Measurements from ENCODE around the gene PHLDA2.

PHLDA2 gene

GRCh38 chr11:2889362-2890273 is 39.6 kb downstream of the PHLDA2 start:
- no peaks in the 10 kb centered on the region for H3K9me3 ChIP-seq (ENCODE audit: control insufficient read depth, low read length)
- H3K4me3 ChIP-seq (ENCODE audit: insufficient read depth, low read depth, low read length), result no peak overlapping the region
- WGBS, 2 experiments, result 90 to 93% methylated on average over 16 of the region's 16 CpGs
- no peaks in the 10 kb centered on the region for H3K36me3 ChIP-seq (ENCODE audit: control insufficient read depth, insufficient read depth, low read length)
- H3K4me1 ChIP-seq (ENCODE audit: control insufficient read depth, insufficient read depth, low read length), result peaks cover 35% of the 10 kb centered on the region
- H3K27me3 ChIP-seq (ENCODE audit: control insufficient read depth, insufficient read depth, low read length, poor library complexity, severe bottlenecking), result peaks cover 31% of the 10 kb centered on the region
- H3K27ac ChIP-seq (ENCODE audit: insufficient read depth, low read depth, low read length, poor library complexity, severe bottlenecking), result no peak overlapping the region

GRCh38 chr11:2888266-2888968 is 40.8 kb downstream of the PHLDA2 start:
- H3K9me3 ChIP-seq (ENCODE audit: control insufficient read depth, low read length), result no peaks in the 10 kb centered on the region
- H3K4me3 ChIP-seq (ENCODE audit: insufficient read depth, low read depth, low read length), result no peak overlapping the region
- H3K27ac ChIP-seq (ENCODE audit: insufficient read depth, low read depth, low read length, poor library complexity, severe bottlenecking), result no peak overlapping the region
- H3K36me3 ChIP-seq (ENCODE audit: control insufficient read depth, insufficient read depth, low read length), result no peaks in the 10 kb centered on the region
- peaks cover 35% of the 10 kb centered on the region for H3K4me1 ChIP-seq (ENCODE audit: control insufficient read depth, insufficient read depth, low read length)
- H3K27me3 ChIP-seq (ENCODE audit: control insufficient read depth, insufficient read depth, low read length, poor library complexity, severe bottlenecking), result peaks cover 36% of the 10 kb centered on the region
- 35 to 37% methylated on average over 25 of the region's 25 CpGs for WGBS, 2 experiments

- H3K27ac ChIP-seq (ENCODE audit: insufficient read depth, low read depth, low read length, poor library complexity, severe bottlenecking), result no peak overlapping the region
- no peaks in the 10 kb centered on the region for H3K36me3 ChIP-seq (ENCODE audit: control insufficient read depth, insufficient read depth, low read length)
- no peak overlapping the region for H3K4me3 ChIP-seq (ENCODE audit: insufficient read depth, low read depth, low read length)
- peaks cover 43% of the 10 kb centered on the region for H3K4me1 ChIP-seq (ENCODE audit: control insufficient read depth, insufficient read depth, low read length)
- peaks cover 44% of the 10 kb centered on the region for H3K27me3 ChIP-seq (ENCODE audit: control insufficient read depth, insufficient read depth, low read length, poor library complexity, severe bottlenecking)
- no peaks in the 10 kb centered on the region for H3K9me3 ChIP-seq (ENCODE audit: control insufficient read depth, low read length)
- 71 to 76% methylated on average over 11 of the region's 11 CpGs for WGBS, 2 experiments
Observed at GRCh38 chr11:2887515-2888195, 41.6 kb downstream of the PHLDA2 start.

GRCh38 chr11:2886936-2887335 is 42.3 kb downstream of the PHLDA2 start:
- no peak overlapping the region for H3K27ac ChIP-seq (ENCODE audit: insufficient read depth, low read depth, low read length, poor library complexity, severe bottlenecking)
- 84 to 85% methylated on average over 4 to 5 of the region's 5 CpGs for WGBS, 2 experiments

GRCh38 chr11:2886191-2886894 is 42.9 kb downstream of the PHLDA2 start:
- Histone ChIP-seq H3K4me3 (ENCODE audit: insufficient read depth, low read depth, low read length) (no peak overlapping the region), H3K27ac (ENCODE audit: insufficient read depth, low read depth, low read length, poor library complexity, severe bottlenecking) (no peak overlapping the region), H3K9me3 (ENCODE audit: control insufficient read depth, low read length) (no peaks in the 10 kb centered on the region), H3K36me3 (ENCODE audit: control insufficient read depth, insufficient read depth, low read length) (no peaks in the 10 kb centered on the region), H3K4me1 (ENCODE audit: control insufficient read depth, insufficient read depth, low read length) (peaks cover 46% of the 10 kb centered on the region), H3K27me3 (ENCODE audit: control insufficient read depth, insufficient read depth, low read length, poor library complexity, severe bottlenecking) (peaks cover 48% of the 10 kb centered on the region)
- WGBS, 2 experiments, result 9 to 11% methylated on average over 49 of the region's 49 CpGs

More at GRCh38 chr11:2886936-2887335, 42.3 kb downstream of the PHLDA2 start:
- Histone ChIP-seq H3K9me3 (ENCODE audit: control insufficient read depth, low read length) (no peaks in the 10 kb centered on the region), H3K4me1 (ENCODE audit: control insufficient read depth, insufficient read depth, low read length) (peaks cover 47% of the 10 kb centered on the region), H3K27me3 (ENCODE audit: control insufficient read depth, insufficient read depth, low read length, poor library complexity, severe bottlenecking) (peaks cover 45% of the 10 kb centered on the region), H3K36me3 (ENCODE audit: control insufficient read depth, insufficient read depth, low read length) (no peaks in the 10 kb centered on the region), H3K4me3 (ENCODE audit: insufficient read depth, low read depth, low read length) (no peak overlapping the region)

GRCh38 chr11:2885678-2886081 is 43.5 kb downstream of the PHLDA2 start, which contains the start of gene CDKN1C:
Gene CDKN1C (minus strand): TSS chr11:2885775. CDS start chr11:2885456, 319 bp downstream.
- Histone ChIP-seq H3K27ac (ENCODE audit: insufficient read depth, low read depth, low read length, poor library complexity, severe bottlenecking) (peak within 1 kb of the TSS; percentile 44), H3K9me3 (ENCODE audit: control insufficient read depth, low read length) (no peaks in the 10 kb centered on the region), H3K4me3 (ENCODE audit: insufficient read depth, low read depth, low read length) (peak within 1 kb of the TSS; percentile 77), H3K4me1 (ENCODE audit: control insufficient read depth, insufficient read depth, low read length) (peaks cover 40% of the 10 kb centered on the region), H3K27me3 (ENCODE audit: control insufficient read depth, insufficient read depth, low read length, poor library complexity, severe bottlenecking) (peaks cover 48% of the 10 kb centered on the region), H3K36me3 (ENCODE audit: control insufficient read depth, insufficient read depth, low read length) (no peaks in the 10 kb centered on the region)
- WGBS, 2 experiments, result 1% methylated on average over 56 of the region's 61 CpGs

GRCh38 chr11:2885017-2885677 is 44.1 kb downstream of the PHLDA2 start:
- 1 to 2% methylated on average over 80 of the region's 80 CpGs for WGBS, 2 experiments
- Histone ChIP-seq H3K27ac (ENCODE audit: insufficient read depth, low read depth, low read length, poor library complexity, severe bottlenecking) (peak overlapping the region; percentile 44), H3K36me3 (ENCODE audit: control insufficient read depth, insufficient read depth, low read length) (no peaks in the 10 kb centered on the region), H3K4me1 (ENCODE audit: control insufficient read depth, insufficient read depth, low read length) (peaks cover 35% of the 10 kb centered on the region), H3K27me3 (ENCODE audit: control insufficient read depth, insufficient read depth, low read length, poor library complexity, severe bottlenecking) (peaks cover 48% of the 10 kb centered on the region), H3K9me3 (ENCODE audit: control insufficient read depth, low read length) (no peaks in the 10 kb centered on the region), H3K4me3 (ENCODE audit: insufficient read depth, low read depth, low read length) (peak overlapping the region; percentile 77)

GRCh38 chr11:2883979-2884815 is 45.0 kb downstream of the PHLDA2 start:
- H3K4me3 ChIP-seq (ENCODE audit: insufficient read depth, low read depth, low read length), result peak overlapping the region; percentile 77
- no peak overlapping the region for H3K27ac ChIP-seq (ENCODE audit: insufficient read depth, low read depth, low read length, poor library complexity, severe bottlenecking)
- H3K36me3 ChIP-seq (ENCODE audit: control insufficient read depth, insufficient read depth, low read length), result no peaks in the 10 kb centered on the region
- H3K4me1 ChIP-seq (ENCODE audit: control insufficient read depth, insufficient read depth, low read length), result peaks cover 32% of the 10 kb centered on the region
- H3K9me3 ChIP-seq (ENCODE audit: control insufficient read depth, low read length), result no peaks in the 10 kb centered on the region
- 0% methylated on average over 119 of the region's 119 CpGs for WGBS, 2 experiments
- H3K27me3 ChIP-seq (ENCODE audit: control insufficient read depth, insufficient read depth, low read length, poor library complexity, severe bottlenecking), result peaks cover 48% of the 10 kb centered on the region

- no peaks in the 10 kb centered on the region for H3K9me3 ChIP-seq (ENCODE audit: control insufficient read depth, low read length)
- no peaks in the 10 kb centered on the region for H3K36me3 ChIP-seq (ENCODE audit: control insufficient read depth, insufficient read depth, low read length)
- H3K27ac ChIP-seq (ENCODE audit: insufficient read depth, low read depth, low read length, poor library complexity, severe bottlenecking), result no peak overlapping the region
- 6 to 7% methylated on average over 24 of the region's 24 CpGs for WGBS, 2 experiments
- peaks cover 32% of the 10 kb centered on the region for H3K4me1 ChIP-seq (ENCODE audit: control insufficient read depth, insufficient read depth, low read length)
- peaks cover 42% of the 10 kb centered on the region for H3K27me3 ChIP-seq (ENCODE audit: control insufficient read depth, insufficient read depth, low read length, poor library complexity, severe bottlenecking)
- peak overlapping the region; percentile 77 for H3K4me3 ChIP-seq (ENCODE audit: insufficient read depth, low read depth, low read length)
Observed at GRCh38 chr11:2883640-2883978, 45.6 kb downstream of the PHLDA2 start.
